Stimulated activated CD4-positive, alpha-beta T cell treated with anti-CD3 and anti-CD28 coated beads, Interleukin-2, amount 100 ng/mL, for 48 hours (primary cell): Measurements from ENCODE around the gene AFAP1.

Source experiments
- DNase-seq, 2 donors: peaks; one replicate each; pipeline ENCODE4 v3.0.0-alpha.2; 2020

Gene AFAP1

GRCh38 chr4:7892212-7893019, 47.2 kb downstream of the AFAP1 start:
- no peak for DNase-seq

- no peak for DNase-seq
These were observed 48.8 kb downstream of the AFAP1 start for GRCh38 chr4:7890635-7891393.

GRCh38 chr4:7887436-7887835, 52.2 kb downstream of the AFAP1 start:
- DNase-seq = no peak

GRCh38 chr4:7886007-7886973, 53.4 kb downstream of the AFAP1 start:
- no peak for DNase-seq

- DNase-seq = no peak
These were observed 54.2 kb downstream of the AFAP1 start for GRCh38 chr4:7885216-7886006.

GRCh38 chr4:7880683-7881082, 59.0 kb downstream of the AFAP1 start:
- no peak for DNase-seq

- DNase-seq = no peak
These were observed 60.5 kb downstream of the AFAP1 start for GRCh38 chr4:7879127-7879526.

GRCh38 chr4:7878323-7878722, 61.3 kb downstream of the AFAP1 start:
- no peak for DNase-seq

- no peak for DNase-seq
These were observed 62.5 kb downstream of the AFAP1 start for GRCh38 chr4:7877176-7877575.

GRCh38 chr4:7876201-7876875, 63.3 kb downstream of the AFAP1 start:
- peak in 1 of 2 donors; percentile 28 for DNase-seq

GRCh38 chr4:7874838-7875237, 64.8 kb downstream of the AFAP1 start:
- no peak for DNase-seq

GRCh38 chr4:7873881-7874280, 65.8 kb downstream of the AFAP1 start:
- no peak for DNase-seq

GRCh38 chr4:7872264-7872771, 67.3 kb downstream of the AFAP1 start:
- DNase-seq = no peak

GRCh38 chr4:7871356-7871755, 68.3 kb downstream of the AFAP1 start:
- DNase-seq = no peak

- no peak for DNase-seq
These were observed 70.7 kb downstream of the AFAP1 start for GRCh38 chr4:7868892-7869471.

- DNase-seq = no peak
These were observed 71.3 kb downstream of the AFAP1 start for GRCh38 chr4:7868436-7868775.

GRCh38 chr4:7867701-7868435, 71.8 kb downstream of the AFAP1 start:
- no peak for DNase-seq

GRCh38 chr4:7867191-7867590, 72.5 kb downstream of the AFAP1 start:
- no peak for DNase-seq

GRCh38 chr4:7865533-7865932, 74.1 kb downstream of the AFAP1 start:
- DNase-seq = no peak

- DNase-seq = no peak
These were observed 75.0 kb downstream of the AFAP1 start for GRCh38 chr4:7864685-7865084.
